ENCODE results near the gene CCDC47. TPM values are rescaled to one million over a fixed set of nuclear protein-coding genes. Genes with fewer than 3 reads are reported as not detected.
A peak's percentile ranks its signal among the peaks of the same experiment; 100 is the strongest.

The CCDC47 gene
- total and polyA plus RNA-seq, 2 of the 4 experiments (the other 2 are of a cell fraction), result 45.7 to 62.0 TPM

DNA sequence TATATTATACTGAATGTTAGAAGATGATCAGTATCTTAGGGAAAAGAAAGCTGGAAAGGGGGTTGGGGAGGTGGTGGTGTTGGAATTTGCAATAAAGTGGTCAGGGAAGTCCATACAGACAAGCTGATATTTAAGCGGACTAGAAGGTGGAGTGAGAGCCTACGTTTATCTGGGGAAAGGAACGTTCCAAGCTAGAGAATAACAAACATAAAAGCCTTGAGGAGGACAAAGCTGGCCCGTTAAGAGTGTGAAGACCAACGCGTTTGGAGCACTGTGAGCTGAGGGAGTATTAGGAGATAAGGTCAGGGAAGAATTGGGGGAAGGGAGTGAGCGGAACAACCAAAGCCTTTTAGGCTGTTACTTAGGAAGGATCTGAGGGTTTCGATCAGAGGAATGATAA is 2.0 kb upstream of the CCDC47 start:
- no peaks in the 10 kb centered on the region for H3K27me3 ChIP-seq (ENCODE audit: control insufficient read depth, insufficient read depth, low read length)
- no peaks in the 10 kb centered on the region for H3K9me3 ChIP-seq (ENCODE audit: control insufficient read depth, insufficient read depth, low read length)
- no peak for ATAC-seq (ENCODE audit: low read depth)
- no peak overlapping the region for H2AFZ ChIP-seq (replicated peaks; ENCODE audit: low read length, poor library complexity)
- peak overlapping the region; percentile 94; the same call in 1 of the 2 replicates for H3K23ac ChIP-seq (ENCODE audit: low read depth, low read length)
- no peak overlapping the region for H2BK15ac ChIP-seq (ENCODE audit: low read depth, low read length)
- ChIA-PET CTCF (interaction anchor here (0.7 to 0.8 kb wide), 2 partner anchors 8 to 14 kb away, joined by 3 read pairs; no protein-coding TSS in a partner anchor), POLR2A (ENCODE audit: unreplicated experiment) (no interaction called here)
- no peak overlapping the region for H4K8ac ChIP-seq (ENCODE audit: low read depth in 2 of 2, low read length in 2 of 2)
- in situ Hi-C loops (cut with MboI; ENCODE audit: low sequenced_read_pairs) (no loop called here), intact Hi-C loops (cut with micrococcal nuclease) (no loop called here), dilution Hi-C loops (cut with HindIII; ENCODE audit: low sequenced_read_pairs, unreplicated experiment) (no loop called here)
- peak overlapping the region; percentile 84 for H3K4me2 ChIP-seq (ENCODE audit: low read depth, low read length)
- no peak overlapping the region for H3K56ac ChIP-seq (ENCODE audit: extremely low read depth, insufficient read depth, low read length)
- no peak overlapping the region for H3K18ac ChIP-seq (ENCODE audit: low read depth, low read length)
- H3K36me3 ChIP-seq (ENCODE audit: control insufficient read depth, insufficient read depth, low read length), result peaks cover 6% of the 10 kb centered on the region
- peak overlapping the region; percentile 99 for H3K9ac ChIP-seq (ENCODE audit: low read depth, low read length)
- H2BK5ac ChIP-seq (ENCODE audit: low read depth, low read length, poor library complexity, severe bottlenecking), result peak overlapping the region; percentile 74
- WGBS, 2 experiments (ENCODE audit: extremely low coverage in 2 of 2, insufficient read length in 1 of 2), result 0% methylated on average over 6 of the region's 8 CpGs; no CpG with 5 or more reads in 1 of the 2 experiments
- H2BK20ac ChIP-seq (ENCODE audit: low read depth, low read length), result no peak overlapping the region
- peak overlapping the region; percentile 100 for H3K4me3 ChIP-seq (ENCODE audit: insufficient read depth, low read depth, low read length)
- H3K4ac ChIP-seq (ENCODE audit: low read depth, low read length), result peak overlapping the region; percentile 1; the same call in 1 of the 2 replicates
- no peak overlapping the region for H2AK9ac ChIP-seq (replicated peaks; ENCODE audit: low read depth, low read length, poor library complexity)
- DNase-seq, result no peak
- H4K5ac ChIP-seq (ENCODE audit: low read depth, low read length), result no peak overlapping the region
- BruUV-seq (replicated peaks), result no TSS peak
- H3K9me1 ChIP-seq (ENCODE audit: insufficient read depth, low read length), result peaks cover 3% of the 10 kb centered on the region
- H4K20me1 ChIP-seq (ENCODE audit: insufficient read depth, low read length), result peaks cover 73% of the 10 kb centered on the region
- TF ChIP-seq RAD21 (IDR thresholded peaks at IDR 0.05; ENCODE audit: low read length) (no peak), NFE2L2 (IDR thresholded peaks at IDR 0.05; ENCODE audit: low read depth, low read length) (no peak)
- peaks cover 2% of the 10 kb centered on the region; the same call in 1 of the 2 replicates for H3K4me1 ChIP-seq (ENCODE audit: control insufficient read depth, insufficient read depth, low read length)
- H2AK5ac ChIP-seq (ENCODE audit: low read depth, low read length), result no peak overlapping the region
- H3K79me1 ChIP-seq (ENCODE audit: low read depth in 1 of 2, low read length in 2 of 2), result peaks cover 0 to 43% of the 10 kb centered on the region in 2 experiments; a peak in 2 of 4 replicates
- H3K14ac ChIP-seq (replicated peaks; ENCODE audit: low read depth, low read length), result peak overlapping the region; percentile 42; the same call in 1 of the 2 replicates
- no peak overlapping the region for H4K91ac ChIP-seq (ENCODE audit: insufficient read depth, low read depth, low read length)
- H2BK120ac ChIP-seq (ENCODE audit: low read depth, low read length), result no peak overlapping the region
- H3K27ac ChIP-seq (ENCODE audit: insufficient read depth, low read length), result peak overlapping the region; percentile 21
